Common myeloid progenitor, CD34-positive (primary cell): ENCODE results near the gene C14orf132.

Experiments used
- CTCF ChIA-PET: fragments of 350-600 bp; sonication (Branson Sonifier 250); formaldehyde crosslinking; loops from one replicate; lab custom pipeline; 2021; ENCODE audit warnings: antibody characterized with exemption; lab: Charles Lee
- POLR2A ChIA-PET: fragments of 350-600 bp; sonication (Branson Sonifier 250); formaldehyde crosslinking; loops from one replicate; lab custom pipeline; 2021; ENCODE audit warnings: antibody characterized with exemption; lab: Charles Lee
- DNase-seq, 3 donors: peaks; one replicate each; pipeline versions ENCODE4 v3.0.0 to v3.0.0-alpha.2; 2013
- H3K27ac ChIP-seq, 2 experiments: 1 replicate in 1 of 2; 2 replicates in 1 of 2; pipeline ENCODE4 v1.7.0; 2013; ENCODE audit warnings: inconsistent platforms in 2 of 2, low read length in 2 of 2, mild to moderate bottlenecking in 2 of 2, low read depth in 1 of 2, moderate library complexity in 1 of 2; ENCODE audit not compliant: severe bottlenecking in 2 of 2, insufficient read depth in 1 of 2, poor library complexity in 1 of 2
- H3K27me3 ChIP-seq, 5 experiments: replicated peaks in 2 of 5; 1 replicate in 3 of 5; 2 replicates in 2 of 5; pipeline versions ENCODE4 v1.6.1 to v1.7.0; 2013; ENCODE audit warnings: low read length in 4 of 5, mild to moderate bottlenecking in 2 of 5, moderate library complexity in 2 of 5, inconsistent platforms in 1 of 5; ENCODE audit not compliant: insufficient read depth in 5 of 5, control insufficient read depth in 4 of 5
- H3K36me3 ChIP-seq, 4 experiments: 1 replicate in 2 of 4; 2 replicates in 2 of 4; pipeline versions ENCODE4 v1.6.1 to v1.7.0; 2013; ENCODE audit warnings: low read length in 3 of 4, control low read depth in 1 of 4, mild to moderate bottlenecking in 1 of 4; ENCODE audit not compliant: control insufficient read depth in 4 of 4, insufficient read depth in 4 of 4
- H3K4me1 ChIP-seq, 4 experiments: 1 replicate in 3 of 4; 2 replicates in 1 of 4; pipeline versions ENCODE4 v1.6.1 to v1.7.1; 2013; ENCODE audit warnings: low read length in 3 of 4, mild to moderate bottlenecking in 3 of 4, control low read depth in 1 of 4, inconsistent platforms in 1 of 4, moderate library complexity in 1 of 4; ENCODE audit not compliant: control insufficient read depth in 4 of 4, insufficient read depth in 4 of 4; ENCODE audit errors: control extremely low read depth in 1 of 4
- H3K4me3 ChIP-seq, 7 experiments: 1 replicate in 4 of 7; 2 replicates in 3 of 7; pipeline versions ENCODE4 v1.5.1 to v1.7.0; 2013; ENCODE audit warnings: mild to moderate bottlenecking in 7 of 7, low read length in 6 of 7, moderate library complexity in 6 of 7, inconsistent platforms in 2 of 7, low read depth in 2 of 7, control low read depth in 1 of 7; ENCODE audit not compliant: insufficient read depth in 4 of 7, control insufficient read depth in 1 of 7; ENCODE audit errors: extremely low read depth in 1 of 7
- H3K9me3 ChIP-seq, 5 experiments: 1 replicate in 4 of 5; 2 replicates in 1 of 5; pipeline versions ENCODE4 v1.6.1 to v1.7.1; 2013; ENCODE audit warnings: low read length in 4 of 5, mild to moderate bottlenecking in 2 of 5, inconsistent platforms in 1 of 5, low read depth in 1 of 5, moderate library complexity in 1 of 5; ENCODE audit not compliant: control insufficient read depth in 4 of 5, insufficient read depth in 2 of 5; ENCODE audit errors: control extremely low read depth in 1 of 5
- WGBS: methylation state at CpG from one replicate; pipeline ENCODE4 v1.1.5; 2013; ENCODE audit not compliant: insufficient coverage; 5-methylcytosine and 5-hydroxymethylcytosine counted together

Gene C14orf132

DNA sequence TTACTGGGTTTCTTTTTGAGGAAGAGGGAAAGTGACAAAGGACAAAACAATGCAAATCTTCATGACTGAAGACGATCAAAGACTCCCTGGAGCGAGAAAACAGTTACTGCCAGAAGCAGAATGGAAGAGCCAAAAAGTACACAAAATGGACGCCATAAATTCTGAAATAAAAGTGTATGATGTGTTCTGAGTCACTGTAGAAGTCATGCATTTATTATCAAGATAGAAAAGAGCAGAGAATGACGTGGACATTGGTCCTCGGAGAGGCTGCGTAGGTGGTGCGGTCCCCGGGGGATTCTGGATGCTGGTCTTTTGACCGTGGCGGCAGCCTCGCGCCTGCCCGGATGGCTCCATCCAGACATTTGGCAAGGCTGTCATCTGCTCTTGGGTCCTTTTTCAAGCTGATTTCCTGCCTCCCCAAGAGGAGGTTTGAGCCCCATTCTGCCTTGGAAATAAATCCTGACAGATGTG, 52.8 kb downstream of the C14orf132 start:
- CTCF ChIA-PET, result interaction anchor here (1.2 to 1.7 kb wide), 2 partner anchors 98 to 183 kb away, joined by 3 to 4 read pairs; no protein-coding TSS in a partner anchor
- WGBS, result 92% methylated on average over 13 of the region's 13 CpGs

DNA sequence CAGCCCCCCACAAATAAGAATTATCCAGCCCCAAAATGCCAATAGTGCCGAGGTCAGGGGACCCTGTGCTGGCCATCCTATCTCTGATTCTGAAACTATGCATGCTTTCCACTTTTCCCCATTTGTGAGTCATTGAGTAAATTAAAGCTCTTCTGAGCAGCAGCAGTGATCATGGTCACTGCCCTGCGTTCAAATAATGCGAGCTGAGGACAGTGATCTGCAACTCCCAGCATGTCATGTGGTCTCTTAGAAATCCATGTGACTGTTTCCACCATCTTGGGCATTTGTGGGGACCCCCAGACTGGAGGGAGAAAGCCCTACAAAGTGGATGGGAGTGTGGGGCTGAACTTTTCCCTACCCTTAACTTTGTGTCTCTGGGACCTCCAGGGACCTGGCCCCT, 53.8 kb downstream of the C14orf132 start:
- H3K36me3 ChIP-seq, result no peaks in the 10 kb centered on the region
- no peak for DNase-seq
- H3K9me3 ChIP-seq, result no peaks in the 10 kb centered on the region
- WGBS, result 96% methylated on average over 3 of the region's 3 CpGs
- H3K4me3 ChIP-seq, result no peak overlapping the region
- ChIA-PET CTCF (no interaction called here), POLR2A (no interaction called here)
- peaks cover 0 to 9% (median 5%) of the 10 kb centered on the region in 5 experiments for H3K27me3 ChIP-seq
- no peaks in the 10 kb centered on the region for H3K4me1 ChIP-seq
- H3K27ac ChIP-seq, result no peak overlapping the region

More for the DNA sequence above, 52.8 kb downstream of the C14orf132 start:
- peaks cover 0 to 9% (median 5%) of the 10 kb centered on the region in 5 experiments for H3K27me3 ChIP-seq
- H3K27ac ChIP-seq, result no peak overlapping the region
- POLR2A ChIA-PET, result interaction anchor here (0.6 kb wide), 1 partner anchor 163 kb away, joined by 3 read pairs; no protein-coding TSS in a partner anchor
- no peak overlapping the region for H3K4me3 ChIP-seq
- no peaks in the 10 kb centered on the region for H3K9me3 ChIP-seq
- no peak for DNase-seq
- no peaks in the 10 kb centered on the region for H3K36me3 ChIP-seq
- H3K4me1 ChIP-seq, result no peaks in the 10 kb centered on the region

DNA sequence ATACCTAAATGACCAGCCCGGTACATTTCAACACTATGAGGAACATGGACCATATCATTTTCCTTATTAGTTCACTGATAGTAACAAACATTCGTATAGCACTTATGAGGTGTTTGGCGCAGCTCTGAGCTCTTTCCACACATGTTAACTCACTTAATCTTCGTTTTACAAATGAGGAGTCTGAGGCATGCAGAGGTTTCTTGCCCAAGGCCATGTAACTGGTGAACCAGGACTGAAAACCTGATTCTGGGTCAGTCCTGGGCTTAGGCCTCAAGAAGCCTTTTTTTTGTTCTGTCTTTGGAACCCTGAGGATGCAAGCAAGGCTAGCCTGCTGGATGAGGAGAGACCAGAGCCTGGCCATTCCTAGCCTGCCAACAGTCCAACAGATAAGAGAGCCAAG, 55.0 kb downstream of the C14orf132 start:
- Histone ChIP-seq H3K4me3 (no peak overlapping the region), H3K9me3 (no peaks in the 10 kb centered on the region), H3K27me3 (peaks cover 0 to 9% (median 1%) of the 10 kb centered on the region in 5 experiments), H3K4me1 (no peaks in the 10 kb centered on the region), H3K36me3 (no peaks in the 10 kb centered on the region), H3K27ac (no peak overlapping the region)
- 93% methylated on average over 4 of the region's 4 CpGs for WGBS
- ChIA-PET CTCF (no interaction called here), POLR2A (no interaction called here)
- no peak for DNase-seq

DNA sequence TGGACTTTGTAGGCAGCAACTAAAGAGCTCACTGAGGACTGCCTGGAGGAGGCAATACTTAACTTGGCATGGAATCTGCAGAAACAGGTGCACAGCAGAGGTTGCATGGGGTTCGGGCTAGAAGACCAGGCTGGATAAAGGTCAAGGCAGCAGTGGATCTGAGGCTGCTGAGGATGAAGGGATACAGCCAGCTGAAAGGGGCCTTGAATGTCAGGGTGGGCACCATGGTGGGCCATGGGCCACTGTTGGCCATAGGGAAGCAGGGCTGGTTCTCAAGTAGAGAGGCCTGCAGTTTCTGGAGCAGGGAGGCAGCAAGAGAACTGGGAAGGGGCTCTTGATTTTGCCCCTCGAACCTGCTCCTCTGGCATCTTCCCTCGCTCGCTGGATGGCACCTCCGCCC, 55.5 kb downstream of the C14orf132 start:
- Histone ChIP-seq H3K36me3 (no peaks in the 10 kb centered on the region), H3K4me1 (no peaks in the 10 kb centered on the region), H3K27ac (no peak overlapping the region), H3K9me3 (no peaks in the 10 kb centered on the region), H3K4me3 (no peak overlapping the region), H3K27me3 (peaks cover 0 to 8% (median 1%) of the 10 kb centered on the region in 5 experiments)
- ChIA-PET CTCF (interaction anchor here (1.1 kb wide), 1 partner anchor 8 kb away, joined by 3 read pairs; no protein-coding TSS in a partner anchor), POLR2A (no interaction called here)
- no peak for DNase-seq
- 100% methylated on average over 2 of the region's 5 CpGs for WGBS

DNA sequence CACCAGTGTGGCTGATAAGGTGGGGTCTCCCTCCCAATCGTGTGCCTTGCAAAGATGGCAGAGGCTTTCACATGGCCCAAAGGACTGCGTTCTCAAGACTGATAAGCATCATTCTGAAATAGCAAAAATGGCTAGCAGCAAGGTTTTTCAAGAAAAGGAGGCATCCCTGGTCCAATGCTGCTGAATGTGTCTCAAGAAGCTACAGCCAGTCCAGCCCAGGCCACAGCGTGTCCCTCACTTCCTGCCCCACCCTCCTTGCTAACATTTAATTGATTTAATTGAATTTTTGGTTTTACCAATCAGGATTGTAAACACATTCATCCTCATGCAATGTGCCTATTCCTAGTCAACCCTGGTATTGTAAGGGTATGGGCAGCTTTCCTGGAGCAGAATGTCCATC, 55.9 kb downstream of the C14orf132 start:
- DNase-seq, result no peak
- ChIA-PET POLR2A (no interaction called here), CTCF (interaction anchor here (1.1 kb wide), 1 partner anchor 9 kb away, joined by 3 read pairs; no protein-coding TSS in a partner anchor)
- 100% methylated on average over 2 of the region's 3 CpGs for WGBS
- Histone ChIP-seq H3K4me3 (no peak overlapping the region), H3K36me3 (no peaks in the 10 kb centered on the region), H3K27ac (no peak overlapping the region), H3K27me3 (peaks cover 0 to 8% (median 1%) of the 10 kb centered on the region in 5 experiments), H3K9me3 (no peaks in the 10 kb centered on the region), H3K4me1 (no peaks in the 10 kb centered on the region)

DNA sequence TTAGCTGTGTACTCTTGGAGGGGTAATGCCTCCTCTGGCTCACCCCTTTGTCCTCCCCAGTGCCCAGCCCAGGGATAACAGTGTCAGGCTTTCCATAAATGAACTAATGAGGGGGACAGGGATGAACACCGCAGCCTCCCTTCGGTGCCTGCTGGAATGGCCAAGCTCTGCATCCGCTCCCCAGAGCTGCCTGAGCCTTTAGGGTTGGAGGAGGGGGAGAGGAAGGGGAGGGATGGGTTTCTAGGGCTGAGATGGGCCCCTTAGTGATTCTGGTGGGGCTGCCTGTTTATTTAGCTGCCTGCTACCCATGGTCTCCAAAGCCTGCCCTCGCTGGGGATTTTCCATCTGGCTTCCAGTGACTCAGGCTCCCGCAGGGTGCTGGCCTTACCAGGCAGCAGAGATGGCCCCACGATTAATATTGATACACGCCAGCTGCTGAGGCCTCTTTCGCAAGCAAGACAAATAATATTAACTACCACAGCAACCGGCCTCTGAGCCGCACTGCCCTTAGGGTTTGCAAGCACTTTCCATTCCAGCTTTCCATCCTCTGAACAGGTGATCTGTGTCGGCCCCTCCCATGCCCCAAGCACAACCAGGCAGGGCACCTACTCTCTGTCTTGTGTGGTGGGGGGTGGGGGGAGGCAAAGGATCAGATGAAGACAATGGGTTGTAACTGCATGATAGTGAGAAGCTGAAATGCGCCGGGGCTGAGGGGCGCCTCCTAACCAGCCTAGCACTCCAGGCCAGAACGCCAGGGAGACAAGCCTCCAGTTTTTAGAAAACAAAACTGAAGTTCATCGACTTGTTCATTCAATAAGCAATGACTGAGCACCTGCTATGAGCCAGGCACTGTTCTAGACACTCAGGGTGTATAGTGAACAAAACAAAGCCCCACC, 56.7 kb downstream of the C14orf132 start:
- WGBS, result 69% methylated on average over 11 of the region's 16 CpGs
- no peak for DNase-seq
- Histone ChIP-seq H3K4me1 (no peaks in the 10 kb centered on the region), H3K27ac (no peak overlapping the region), H3K36me3 (no peaks in the 10 kb centered on the region), H3K9me3 (no peaks in the 10 kb centered on the region), H3K4me3 (no peak overlapping the region), H3K27me3 (peaks cover 0 to 6% (median 1%) of the 10 kb centered on the region in 5 experiments)
- ChIA-PET POLR2A (no interaction called here), CTCF (interaction anchor here (1.1 kb wide), 1 partner anchor 9 kb away, joined by 3 read pairs; no protein-coding TSS in a partner anchor)
